Fibroblast of the conjunctiva (primary cell): ENCODE data around the gene TMEM168.
"Not testable (repeated sequence)": the region's sequence is repeated elsewhere in the genome, so short reads cannot be mapped to it uniquely, and the experiment has no call there.

Experiments
- DNase-seq: peaks from one replicate; pipeline ENCODE4 v3.0.0-alpha.2; 2010; ENCODE audit warnings: low read depth

Gene TMEM168

DNA sequence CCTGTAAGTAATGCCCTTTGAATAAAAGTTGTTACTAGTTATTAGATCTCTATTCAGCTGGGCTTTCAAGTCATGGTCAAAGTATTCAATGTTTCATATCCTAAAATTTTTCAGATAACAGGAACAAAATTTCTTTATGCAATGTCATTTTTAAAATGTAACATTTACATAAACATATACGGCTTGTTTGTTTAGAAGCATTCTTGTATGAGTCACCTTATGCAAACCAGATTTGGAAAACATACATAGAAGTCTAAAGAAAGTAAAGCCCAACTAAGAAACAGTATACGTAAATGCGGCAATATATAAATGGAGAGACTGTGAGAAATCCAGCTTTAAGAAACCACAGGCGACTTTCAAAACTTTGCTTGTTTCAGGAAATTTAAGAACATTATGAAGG, 10.5 kb downstream of the TMEM168 start:
- DNase-seq = no peak

DNA sequence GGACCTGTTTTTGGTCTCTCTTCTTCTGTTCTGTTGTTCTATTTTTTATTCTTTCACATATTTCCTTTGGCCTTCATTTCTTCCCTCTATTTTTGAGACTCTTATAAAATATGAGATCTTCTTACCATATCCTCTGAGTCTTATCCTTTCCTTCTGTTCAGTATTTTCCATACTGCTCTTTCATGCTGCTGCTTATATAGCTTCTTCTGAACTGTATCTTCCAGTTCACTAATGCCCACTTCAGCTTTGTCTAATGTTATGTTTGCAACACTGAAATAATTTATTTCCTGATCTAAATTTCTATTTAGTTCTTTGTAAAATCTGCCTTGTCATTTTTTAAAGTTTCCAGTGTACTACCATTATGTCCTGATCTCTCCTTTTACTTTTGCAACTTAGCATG, 12.8 kb downstream of the TMEM168 start:
- DNase-seq = no peak

DNA sequence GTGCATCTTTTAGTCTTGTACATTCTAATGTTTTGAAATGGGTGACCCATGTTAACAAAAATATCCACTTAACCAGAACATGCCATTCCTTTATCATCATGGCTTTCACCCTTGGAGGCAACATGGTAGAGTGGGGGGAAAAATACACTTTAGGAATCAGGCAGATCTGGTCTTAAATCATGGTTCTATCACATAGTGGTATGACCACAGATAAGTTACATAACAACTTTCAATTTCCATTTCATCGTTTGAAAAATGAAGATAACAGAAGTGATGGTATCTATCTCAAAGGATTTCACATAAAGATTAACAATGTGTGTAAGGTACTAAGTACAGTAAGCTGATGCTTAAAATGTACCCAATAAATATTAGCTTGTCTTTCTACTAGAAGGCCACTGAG, 19.0 kb downstream of the TMEM168 start:
- no peak for DNase-seq

DNA sequence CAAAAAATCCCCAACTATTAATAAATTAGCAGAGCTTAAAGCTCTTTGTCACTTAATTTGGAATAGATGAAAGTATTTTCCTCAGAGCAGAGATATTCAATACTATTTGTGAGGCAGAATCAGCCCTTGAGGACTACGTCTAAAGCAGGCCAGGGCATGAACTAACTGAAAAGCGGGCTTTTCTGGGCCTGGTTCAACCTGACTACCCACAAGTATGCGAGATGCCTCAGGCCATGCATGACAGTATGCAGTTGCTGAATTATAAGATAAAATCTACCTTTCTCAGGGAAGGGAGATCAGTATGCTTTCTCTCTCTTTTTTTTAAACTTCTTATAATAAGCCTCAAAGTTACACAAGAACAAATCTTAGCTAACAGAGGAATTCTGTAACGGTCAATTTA, 20.1 kb downstream of the TMEM168 start:
- DNase-seq = no peak

DNA sequence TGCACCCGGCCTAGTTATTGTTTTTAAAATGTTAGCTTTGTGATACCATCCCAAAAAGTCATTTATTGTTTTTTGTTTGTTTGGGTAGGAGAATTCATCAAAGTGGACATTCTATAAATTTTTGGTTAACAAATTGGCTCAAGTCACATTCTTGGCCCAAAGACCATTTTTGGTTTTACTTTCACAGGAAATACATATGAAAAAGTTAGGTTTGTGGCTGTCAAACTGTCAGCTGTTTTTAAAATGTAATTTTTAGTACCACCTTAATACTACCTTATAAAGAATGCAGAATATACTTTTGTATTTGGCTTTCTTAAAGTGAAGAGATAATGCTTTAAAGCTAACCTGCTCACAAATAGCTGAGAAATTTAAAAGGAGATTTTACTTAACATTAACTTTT, 25.1 kb downstream of the TMEM168 start:
- DNase-seq = no peak

DNA sequence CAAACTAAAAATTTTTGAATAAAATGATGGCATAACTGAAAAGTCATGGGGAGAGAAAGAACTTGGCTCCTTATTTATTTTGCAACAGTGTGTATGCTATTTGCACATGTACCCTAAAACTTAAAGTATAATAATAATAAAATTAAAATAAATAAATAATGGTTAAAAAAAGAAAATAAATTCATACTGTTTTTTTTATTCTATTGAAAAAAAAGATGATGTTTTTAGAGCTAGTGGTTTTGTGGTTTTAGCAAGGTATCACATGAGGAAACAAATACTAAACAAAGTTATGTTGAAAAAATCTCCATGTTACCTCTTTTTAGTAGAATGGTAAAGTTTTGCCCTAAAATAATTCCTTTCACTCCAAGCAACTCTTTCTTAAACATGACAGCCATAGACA, 26.2 kb downstream of the TMEM168 start:
- DNase-seq = no peak

DNA sequence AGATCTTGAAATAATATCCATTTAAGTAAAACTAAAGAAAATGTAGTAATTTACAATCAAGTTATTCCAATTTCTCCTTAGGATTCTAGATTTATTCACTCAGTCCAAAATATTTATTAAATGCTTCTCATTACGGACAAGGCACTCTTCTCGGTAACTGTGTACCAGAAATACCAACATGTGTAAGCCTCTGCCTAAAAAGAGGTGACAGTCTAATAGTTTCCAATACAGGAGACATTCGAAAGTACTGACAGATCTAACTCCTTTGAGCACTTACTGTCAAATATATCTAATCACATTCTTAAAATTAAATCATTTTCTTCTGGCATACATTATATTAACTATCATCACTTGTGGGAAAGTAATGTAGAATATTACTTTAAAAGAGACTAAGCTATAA, 26.9 kb downstream of the TMEM168 start:
- DNase-seq = no peak

DNA sequence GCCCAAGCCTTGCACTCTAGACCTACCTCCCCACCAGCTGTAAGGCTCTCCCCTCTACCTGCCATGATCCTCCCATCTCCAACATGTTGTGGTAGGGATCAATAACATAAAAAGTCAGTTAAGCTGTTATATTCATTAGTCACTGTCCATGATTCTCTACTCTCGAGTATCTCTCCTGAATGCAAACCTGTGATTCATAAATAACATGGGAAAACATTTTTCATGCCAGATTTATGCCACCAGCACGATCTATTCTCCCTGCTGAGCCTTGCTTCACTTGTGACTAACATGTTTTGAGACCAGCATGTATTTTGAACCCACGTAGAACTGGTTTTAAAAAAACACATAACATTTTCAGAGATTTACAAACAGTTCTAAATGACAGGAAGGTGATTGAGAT, 30.3 kb downstream of the TMEM168 start:
- no peak for DNase-seq

DNA sequence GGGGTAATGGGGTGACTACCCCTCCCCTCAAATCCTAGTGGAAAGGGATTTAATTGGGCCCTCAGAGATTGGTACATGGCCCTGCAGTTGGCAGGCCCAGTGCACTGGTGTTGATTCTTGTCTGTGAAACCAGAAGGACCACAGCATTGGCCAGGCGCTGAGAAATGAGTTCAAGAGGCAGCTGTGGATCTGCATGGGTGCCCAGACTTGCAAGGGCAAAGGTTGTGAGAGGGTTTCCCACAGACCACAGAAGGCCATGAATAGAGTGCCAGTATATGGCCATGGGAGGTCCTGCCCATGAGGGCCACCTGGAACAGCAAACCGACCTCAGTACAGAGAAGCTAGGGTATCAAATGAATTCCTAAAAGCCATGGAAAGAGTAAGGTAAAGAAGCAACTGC, 32.9 kb downstream of the TMEM168 start:
- DNase-seq = no peak

DNA sequence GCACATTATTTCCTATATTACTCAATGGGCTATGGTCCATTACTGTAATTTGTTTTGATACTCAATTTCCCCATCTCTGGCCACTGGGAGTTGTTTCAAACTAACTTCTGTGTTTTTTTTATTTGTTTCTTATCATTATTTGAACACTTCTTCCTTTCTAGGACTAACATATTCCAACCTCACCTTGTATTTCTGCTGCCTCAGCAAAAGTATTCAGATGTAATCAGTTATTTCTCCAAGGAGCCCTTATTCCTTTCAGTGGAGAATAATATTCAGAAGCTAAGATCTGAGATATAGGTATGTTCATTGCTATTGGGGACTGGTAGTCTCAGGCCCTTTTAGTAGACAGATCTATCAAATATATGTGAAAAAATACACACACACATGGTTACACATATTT, 36.9 kb downstream of the TMEM168 start:
- DNase-seq = no peak

DNA sequence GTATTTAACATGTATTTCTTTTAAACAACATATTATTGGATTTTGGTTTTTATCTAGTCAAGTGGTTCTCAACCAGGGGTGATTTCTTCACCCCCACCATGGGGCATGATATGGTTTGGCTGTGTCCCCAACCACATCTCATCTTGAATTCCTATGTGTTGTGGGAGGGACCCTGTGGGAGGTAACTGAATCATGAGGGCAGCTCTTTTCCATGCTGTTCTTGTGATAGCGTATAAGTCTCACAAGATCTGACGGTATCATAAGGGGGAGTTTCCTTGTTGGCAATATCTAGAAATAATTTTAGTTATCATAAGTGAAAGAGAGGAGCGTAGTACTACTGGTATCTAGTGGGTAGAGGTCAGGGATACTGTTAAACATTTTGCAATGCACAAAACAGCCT, 37.6 kb downstream of the TMEM168 start:
- no peak for DNase-seq

DNA sequence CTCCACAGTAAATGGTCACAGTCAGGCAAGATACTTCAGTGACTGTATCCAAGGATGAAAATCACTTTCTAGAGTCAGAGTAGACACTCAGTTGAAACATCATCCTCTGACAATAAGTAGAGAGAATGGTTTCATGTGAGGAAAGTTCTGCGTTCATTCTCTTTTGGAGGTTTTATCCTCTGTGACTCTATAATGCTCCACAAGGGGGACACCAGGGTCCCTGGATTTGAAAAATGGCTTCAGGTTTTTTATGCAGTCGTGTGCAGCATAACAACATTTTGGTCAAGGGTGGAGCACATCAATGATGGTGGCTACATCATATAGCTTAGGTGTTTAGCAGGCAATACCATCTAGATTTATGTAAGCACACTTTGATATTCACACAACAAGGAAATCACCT, 40.4 kb downstream of the TMEM168 start:
- no peak for DNase-seq

DNA sequence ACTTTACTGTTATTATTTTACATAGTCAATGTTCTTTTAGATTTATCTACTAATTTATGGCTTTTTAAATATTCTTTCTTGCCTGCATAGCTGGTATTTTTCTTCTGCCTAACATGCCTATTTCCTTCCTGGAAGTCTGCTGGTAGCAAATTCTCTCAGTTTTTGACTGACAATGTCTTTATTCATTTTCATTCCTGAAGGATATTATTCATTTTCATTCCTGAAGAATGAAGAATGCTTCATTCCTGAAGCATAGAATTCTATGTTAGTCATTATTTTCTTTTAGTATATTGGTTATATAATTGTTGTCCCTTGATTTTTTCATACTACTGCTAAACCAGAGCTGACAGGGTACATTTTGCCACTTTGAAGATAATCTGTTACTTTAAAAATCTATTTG, 41.8 kb downstream of the TMEM168 start:
- DNase-seq = no peak

DNA sequence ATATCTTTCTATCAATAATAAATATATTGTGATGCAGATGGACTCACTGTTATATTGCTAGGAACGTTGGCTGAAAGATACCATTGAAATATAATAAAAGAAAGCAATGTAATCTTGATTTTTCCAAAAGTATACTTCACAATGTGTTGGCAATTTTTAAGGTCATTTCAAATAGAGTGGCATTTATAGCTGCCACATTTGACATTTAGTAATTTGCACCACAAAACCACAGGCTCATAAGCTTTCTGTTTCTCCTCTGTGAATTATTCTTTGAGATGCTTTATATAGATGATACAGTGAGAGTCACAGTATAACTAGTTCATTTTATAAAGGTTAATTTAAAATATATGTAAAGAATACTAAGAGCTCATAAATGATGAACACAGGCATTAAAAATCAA, 44.6 kb downstream of the TMEM168 start:
- DNase-seq = no peak

DNA sequence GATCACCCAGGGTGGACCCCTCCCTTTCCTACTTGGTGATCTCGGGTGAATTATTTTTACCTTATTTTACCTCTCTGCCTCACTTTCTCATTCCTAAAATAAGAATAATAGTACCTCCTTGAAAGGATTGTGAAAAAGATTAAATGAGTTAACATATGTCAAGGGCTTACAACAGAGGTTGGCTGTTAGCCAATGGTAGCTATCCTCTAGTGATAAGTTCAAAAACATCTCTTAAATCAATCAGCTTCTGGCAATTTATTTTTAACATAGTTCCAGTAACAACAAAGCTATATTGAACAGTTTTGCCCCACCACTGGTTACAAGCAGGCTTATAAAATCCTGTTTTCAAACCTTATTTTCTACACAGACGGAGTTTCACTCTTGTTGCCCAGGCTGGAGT, 45.4 kb downstream of the TMEM168 start:
- no peak for DNase-seq

DNA sequence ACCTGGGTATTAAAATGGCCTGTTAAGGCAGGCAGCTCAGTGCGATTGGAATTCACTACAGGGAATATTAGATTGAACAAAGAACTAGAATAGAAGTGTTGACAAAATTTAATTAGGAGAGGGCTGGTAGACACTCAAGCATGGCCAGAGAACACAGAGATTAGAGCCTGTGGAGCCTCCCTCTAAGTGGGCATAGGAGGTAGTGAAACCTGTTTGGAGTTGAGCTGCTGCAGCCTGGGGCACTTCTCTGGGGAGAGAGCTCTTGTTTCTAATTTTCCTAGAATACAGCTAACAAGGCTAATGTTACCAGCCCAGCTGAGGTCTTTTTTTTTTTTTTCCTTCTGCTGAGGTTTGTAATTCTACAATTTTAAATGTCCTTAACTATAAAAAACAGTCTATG, 46.4 kb downstream of the TMEM168 start:
- no peak for DNase-seq

DNA sequence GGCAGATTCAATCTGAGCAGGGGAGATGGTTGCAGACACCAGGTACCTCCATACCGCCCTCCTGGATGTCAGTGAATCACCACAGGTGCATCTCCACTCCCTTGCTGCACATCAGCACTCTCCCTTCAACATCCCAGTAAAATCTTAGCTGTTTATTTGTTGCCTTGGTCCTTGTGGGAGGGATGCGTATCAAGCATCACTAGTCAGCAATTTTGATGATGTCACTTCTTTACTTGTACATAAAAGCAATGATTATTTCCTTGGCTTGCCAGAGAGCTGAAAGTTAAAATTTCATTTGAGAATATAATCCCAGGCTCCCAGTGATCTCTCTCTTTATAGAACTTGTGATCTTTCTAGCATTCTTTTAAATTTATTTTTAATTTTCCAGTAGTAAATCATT, 49.5 kb downstream of the TMEM168 start:
- no peak for DNase-seq

DNA sequence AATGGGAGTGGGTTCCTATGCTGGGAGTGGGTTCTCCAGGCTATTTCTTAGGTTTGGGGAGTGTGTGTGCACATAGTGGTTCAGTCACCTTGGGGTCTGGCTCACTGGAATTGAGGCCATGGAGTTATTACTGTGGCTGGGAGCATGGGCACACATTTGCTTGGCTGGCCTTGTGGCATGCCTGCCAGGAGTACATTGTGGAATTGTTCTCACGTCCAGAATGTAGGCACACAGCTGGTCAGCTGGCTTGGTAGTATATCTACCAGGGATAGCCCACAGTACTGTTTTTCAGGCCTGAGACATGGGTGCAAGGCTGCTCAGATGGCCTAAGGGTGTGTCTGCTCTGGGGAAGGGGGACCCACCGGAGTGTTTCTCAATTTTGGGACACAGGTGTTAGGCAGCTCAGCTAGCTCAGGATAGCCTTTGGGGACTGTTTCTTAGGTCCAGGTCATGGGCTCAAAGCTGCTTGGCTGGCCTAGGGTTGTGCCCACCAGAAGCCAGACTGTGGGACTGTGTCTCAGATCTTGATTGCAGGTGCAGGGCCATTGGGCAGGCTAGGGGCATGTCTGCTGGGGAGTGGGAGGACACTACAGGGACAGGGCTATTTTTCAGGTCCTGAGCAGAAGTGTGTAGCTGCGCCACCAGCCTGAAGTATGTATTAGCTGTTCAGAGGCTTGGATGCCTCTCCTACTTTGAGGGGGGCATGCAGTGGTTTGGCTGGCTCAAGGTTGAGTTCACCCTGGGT, 50.6 kb downstream of the TMEM168 start:
- DNase-seq = no peak

DNA sequence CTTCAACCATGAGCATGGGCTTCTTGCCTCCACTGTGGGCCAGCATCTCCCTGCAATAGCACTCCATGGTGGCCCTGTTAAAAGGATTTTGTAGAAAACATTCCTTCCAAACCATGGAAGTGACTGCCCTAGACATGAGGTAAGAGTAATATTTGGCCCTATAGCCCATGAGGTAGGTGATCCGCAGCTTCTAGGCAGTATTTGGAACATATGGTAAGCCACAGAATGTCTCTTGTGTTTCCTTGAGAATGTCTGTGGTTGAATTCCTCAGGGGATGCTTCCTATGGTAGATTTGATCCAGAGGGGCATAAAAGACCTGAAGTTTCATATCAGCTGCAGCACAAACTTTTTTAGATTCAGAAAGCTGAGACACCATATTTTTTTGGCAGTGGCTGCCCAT, 54.9 kb downstream of the TMEM168 start:
- DNase-seq = no peak

DNA sequence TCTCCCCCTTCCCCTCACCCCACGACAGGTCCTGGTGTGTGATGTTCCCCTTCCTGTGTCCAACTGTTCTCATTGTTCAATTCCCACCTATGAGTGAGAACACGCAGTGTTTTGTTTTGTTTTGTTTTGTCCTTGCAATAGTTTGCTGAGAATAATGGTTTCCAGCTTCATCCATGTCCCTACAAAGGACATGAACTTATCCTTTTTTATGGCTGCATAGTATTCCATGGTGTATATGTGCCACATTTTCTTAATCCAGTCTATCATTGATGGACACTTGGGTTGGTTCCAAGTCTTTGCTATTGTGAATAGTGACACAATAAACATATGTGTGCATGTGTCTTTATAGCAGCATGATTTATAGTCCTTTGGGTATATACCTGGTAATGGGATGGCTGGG, 58.9 kb downstream of the TMEM168 start:
- DNase-seq = not testable (repeated sequence)

DNA sequence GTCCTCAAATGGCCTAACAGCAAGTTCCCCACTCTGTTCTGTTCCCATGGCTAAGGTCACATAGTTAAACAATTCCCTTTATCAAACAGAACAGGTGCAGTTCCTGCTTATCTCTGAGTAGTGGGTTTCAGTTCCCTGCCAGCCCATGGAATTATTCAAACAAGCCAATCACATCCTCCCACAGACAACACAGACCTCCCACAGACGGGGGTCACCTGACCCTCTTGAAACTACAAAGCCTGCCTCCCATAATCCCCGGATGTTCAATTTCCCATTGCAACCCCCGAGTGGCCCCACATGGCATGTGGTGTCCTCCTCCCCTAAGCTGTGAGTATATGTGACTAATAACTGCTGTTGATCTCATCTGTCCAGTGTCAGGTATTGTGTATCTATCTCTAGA, 64.1 kb downstream of the TMEM168 start:
- no peak for DNase-seq

DNA sequence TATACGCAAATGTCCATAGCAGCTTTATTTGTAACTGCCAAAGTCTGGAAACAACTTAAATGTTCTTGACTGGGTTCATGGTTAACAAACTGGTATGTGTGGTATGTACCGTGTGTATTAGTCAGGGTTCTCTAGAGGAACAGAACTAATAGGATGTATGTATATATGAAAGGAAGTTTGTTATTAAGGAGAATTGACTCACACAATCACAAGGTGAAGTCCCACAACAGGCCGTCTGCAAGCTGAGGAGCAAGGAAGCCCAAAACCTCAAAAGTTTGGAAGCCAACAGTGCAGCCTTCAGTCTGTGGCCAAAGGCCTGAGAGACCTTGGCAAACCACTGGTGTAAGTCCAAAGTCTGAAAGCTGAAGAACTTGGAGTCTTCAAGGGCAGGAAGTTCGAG, 66.8 kb downstream of the TMEM168 start:
- DNase-seq = peak; percentile 16

DNA sequence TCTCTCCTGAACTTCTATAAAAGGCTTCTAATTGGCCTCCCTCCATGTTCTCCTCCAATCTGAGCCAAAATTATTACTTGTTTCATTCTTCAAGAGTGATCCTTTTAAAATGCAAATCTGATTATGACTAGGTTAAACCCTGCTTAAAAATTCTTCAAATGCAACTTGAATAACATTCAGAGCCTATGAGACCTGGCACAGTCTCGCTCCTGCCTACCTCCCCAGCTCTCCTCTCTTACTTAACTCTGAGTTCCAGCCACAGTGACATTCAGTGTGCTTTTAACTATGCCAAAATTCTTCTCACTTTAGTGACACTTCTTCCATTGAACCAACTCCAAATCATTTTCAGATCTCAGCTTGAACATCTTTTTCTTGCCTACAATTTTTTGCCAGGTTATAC, 68.8 kb downstream of the TMEM168 start:
- DNase-seq = no peak

DNA sequence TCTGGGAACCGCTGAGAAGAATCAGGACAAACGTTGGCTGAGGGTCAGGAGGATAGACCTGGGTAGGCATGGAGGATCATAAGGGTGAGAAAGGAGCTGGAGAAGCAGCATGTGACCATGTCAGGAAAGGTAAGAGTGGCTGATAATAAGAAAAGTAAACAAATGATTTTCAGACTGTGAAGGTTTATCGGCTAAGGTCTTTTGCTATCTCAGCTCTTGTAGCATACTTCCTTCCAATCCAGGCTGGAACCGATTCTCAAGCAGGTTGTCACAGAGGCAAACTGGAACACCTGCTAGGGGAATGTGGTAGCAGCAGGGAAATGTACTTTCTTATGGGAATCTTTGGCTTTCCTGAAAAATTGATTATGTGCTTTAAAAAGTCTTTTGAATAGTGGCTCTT, 74.7 kb downstream of the TMEM168 start:
- DNase-seq = no peak

DNA sequence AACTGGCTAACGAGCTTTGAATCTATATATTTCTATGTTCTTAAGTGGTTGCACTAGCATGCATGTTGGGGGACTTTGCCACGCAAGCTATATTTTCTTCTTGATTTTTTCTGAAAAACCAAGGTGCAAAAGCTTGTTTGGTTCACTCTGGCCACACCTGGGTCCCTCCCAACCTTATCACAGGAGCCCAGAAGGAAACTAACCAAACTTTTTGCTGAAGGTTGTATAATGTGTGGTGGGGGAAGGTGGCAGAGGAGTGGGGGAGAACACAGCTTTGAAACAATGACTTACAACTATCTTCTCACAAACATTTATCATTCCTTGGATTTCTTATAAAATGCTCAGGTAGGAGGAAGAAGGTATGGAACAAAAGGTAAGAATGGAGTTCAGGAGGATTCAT, 75.3 kb downstream of the TMEM168 start:
- no peak for DNase-seq
